C1 segment of cervical spinal cord (tissue), 14 donors: ENCODE measurements around the gene DAPK2.
A peak's percentile ranks its signal among the peaks of the same experiment; 100 is the strongest.

Source experiments
- DNase-seq, 14 donors: peaks; one replicate each; lab custom pipeline; 2025; lab: John Stamatoyannopoulos, UW

The DAPK2 gene

DNA sequence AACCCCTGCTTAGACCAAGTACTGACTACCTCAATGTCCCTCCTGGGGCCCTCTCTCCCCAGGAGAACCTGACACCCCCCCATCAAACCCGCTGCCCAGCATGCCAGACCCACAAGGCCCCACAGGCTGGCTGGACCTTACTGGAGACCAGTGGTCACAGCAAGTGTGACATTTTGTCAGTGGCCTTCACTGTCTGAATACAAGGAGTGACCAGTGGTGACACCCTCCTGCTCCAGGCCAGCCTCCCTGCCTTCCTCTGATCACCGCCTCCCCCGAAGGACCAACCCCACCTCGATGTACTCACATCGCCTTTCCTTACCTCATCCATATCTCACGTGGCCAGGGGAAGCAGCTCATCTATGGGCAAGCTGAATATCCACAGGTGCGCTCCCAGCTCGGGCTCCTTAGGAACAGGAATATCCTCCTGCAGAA, 150.5 kb downstream of the DAPK2 start:
- DNase-seq: no peak

DNA sequence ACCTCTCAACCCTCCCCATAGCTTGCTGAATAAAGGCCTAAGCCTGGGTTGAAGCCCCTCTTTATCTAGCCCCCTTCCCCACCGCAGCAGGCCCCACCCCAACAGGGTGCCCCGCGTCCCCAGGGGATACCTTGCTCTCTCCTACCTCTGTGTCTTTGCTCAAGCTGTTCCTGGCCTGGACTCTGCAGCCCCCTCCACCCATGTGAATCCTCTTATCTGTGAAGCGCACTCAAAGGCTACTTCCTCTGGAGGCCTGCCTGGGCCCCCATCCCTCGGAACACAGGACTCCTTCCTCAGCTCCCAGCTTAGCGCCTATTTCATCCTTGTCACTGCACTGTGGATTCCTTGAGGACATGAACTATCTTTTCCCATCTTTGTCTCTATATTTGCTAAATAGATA, 151.1 kb downstream of the DAPK2 start:
- no peak for DNase-seq

DNA sequence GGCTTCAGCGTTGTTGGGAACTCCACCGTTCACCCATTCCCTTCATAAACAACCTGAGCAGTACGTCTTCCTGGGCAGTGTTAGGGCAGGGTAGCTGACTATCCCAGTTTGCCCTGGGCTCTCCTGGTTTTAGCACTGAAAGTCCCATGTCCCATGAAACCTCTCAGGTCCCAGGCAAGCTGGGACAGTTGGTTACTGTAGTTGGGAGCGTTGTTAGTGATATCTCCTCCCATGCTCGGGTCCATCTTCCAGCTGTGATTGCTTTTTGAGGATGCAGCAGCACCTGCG, 151.7 kb downstream of the DAPK2 start:
- no peak for DNase-seq

DNA sequence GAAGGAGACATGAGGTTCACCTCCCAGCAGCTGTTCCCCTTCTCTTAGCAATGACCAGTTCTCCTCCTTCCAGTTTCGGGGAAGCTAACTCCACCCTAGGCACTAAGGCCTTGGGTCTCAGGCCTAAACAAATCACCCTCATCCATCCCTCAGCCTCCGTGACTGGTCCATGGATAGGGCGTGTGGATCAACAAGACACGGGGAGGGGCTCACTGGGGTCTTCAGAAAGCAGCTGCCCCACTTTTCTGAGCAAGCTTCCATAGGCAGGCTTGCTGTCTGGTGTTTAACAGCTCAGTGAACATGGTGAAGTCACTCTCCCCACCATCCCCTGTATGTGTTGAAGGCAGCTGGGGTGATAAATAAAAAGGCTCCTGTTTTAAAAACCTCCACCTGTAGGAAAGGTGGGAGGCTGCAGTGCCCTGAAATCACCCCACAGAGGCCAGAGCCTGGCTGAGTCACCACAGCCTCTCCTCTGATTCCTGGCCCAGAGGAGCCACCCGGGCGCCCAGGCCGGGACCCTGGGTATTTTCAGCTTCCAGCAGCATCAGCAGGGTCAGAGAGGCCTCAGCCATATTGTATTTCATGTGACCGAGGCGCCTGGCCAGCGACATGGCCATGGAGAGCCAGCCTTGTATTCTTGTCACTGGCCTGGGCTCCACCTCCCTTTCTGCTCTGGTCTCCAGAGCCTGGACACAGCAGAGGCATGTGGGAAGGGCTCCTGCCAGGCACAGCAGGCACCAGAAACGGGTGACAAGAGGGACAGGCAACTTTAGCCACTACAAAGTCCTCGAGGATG, 152.2 kb downstream of the DAPK2 start:
- DNase-seq: no peak

DNA sequence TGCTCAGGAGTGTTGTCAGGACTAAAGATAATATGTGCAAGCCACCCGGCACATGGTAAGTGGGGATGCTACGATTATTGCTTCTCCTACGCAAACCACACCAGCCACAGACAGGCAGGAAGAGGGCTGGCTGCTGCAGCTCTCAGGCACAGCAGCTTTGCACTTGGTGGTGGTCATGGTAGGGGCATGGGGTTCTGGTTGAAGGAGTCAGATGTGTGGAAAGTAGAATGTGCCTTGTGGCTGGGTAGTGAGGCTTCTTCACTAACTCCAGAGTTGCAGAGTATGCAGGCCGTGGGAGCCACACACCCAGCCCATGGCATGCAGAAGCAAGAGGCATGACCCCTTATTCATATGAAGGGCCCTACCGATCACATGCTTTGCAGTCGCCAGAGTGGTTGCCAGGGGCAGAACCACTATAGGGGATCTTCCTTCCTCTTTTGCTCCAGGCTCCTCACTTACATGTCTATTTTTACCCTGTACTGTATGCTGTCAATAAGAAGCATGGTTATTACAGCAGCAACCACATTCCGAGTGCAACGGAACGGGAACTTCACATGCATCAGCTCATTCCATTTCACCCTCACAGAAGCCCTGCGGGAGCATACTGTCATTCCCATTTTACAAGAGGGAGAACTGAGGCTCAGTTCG, 153.4 kb downstream of the DAPK2 start:
- peak in 3 of 14 donors; percentile 12 to 30 (median 24) for DNase-seq

DNA sequence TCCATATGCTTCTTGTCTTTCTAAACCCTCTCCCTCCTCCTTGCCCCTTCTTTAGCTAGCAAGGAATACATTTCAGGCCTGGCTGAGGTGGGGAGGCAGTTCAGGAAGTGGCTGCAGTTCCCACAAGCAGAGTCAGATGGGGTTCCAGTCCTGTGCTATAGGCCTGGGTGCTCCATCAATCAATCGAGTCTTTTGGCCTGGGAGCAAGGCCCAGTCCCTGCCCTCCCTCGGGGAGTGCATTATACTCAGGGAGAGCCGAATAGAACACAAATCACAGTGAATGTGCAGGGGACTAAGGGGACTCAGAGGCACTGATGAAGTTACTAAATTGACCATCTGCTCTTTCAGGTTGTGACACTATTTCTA, 154.5 kb downstream of the DAPK2 start:
- DNase-seq: no peak

DNA sequence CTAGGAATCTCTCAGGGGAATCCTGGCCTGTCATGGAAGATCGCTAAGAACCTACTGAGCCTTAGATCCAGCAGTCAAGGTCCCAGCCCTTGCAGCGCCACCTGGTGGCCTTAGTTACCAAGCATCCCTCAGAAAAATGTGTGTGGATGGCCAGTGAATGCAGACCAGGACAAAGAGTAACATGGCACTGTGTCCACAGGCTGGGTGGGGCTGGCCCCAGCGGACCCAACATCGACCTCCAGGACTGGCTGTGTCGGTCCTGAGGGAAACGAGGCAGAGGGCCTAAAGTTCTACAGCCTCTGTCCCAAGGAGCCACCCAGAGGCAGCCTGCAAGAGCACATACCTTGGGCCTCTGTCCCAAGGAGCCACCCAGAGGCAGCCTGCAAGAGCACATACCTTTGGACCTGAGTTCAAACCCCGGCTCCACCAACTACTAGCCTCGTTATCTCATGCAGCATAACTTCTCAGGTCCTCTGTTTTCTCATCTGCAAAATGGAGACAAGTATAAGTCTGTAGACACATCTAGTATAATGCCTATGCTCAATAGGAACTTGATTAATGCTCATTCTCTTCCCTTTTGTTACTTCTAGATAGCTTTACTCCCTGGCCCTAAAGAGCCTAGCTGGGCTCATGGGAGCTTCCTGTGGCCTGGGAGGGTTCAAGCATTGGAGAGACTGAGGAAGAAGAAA, 155.1 kb downstream of the DAPK2 start:
- peak in 12 of 14 donors; percentile 9 to 75 (median 46) for DNase-seq

DNA sequence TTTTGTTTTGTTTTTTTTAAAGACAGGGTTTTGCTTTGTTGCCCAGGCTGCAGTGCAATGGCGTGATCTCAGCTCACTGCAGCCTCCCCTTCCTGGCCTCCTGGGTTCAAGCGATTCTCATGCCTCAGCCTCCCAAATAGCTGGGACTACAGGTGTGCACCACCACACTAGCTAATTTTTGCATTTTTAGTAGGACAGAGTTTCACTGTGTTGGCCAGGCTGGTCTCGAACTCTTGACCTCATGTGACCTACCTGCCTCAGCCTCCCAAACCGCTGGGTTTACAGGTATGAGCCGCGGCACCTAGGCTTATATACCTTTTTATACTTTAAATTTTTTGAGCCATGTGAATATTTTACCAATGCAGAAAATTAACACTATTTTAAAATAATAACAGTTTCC, 155.7 kb downstream of the DAPK2 start:
- no peak for DNase-seq

DNA sequence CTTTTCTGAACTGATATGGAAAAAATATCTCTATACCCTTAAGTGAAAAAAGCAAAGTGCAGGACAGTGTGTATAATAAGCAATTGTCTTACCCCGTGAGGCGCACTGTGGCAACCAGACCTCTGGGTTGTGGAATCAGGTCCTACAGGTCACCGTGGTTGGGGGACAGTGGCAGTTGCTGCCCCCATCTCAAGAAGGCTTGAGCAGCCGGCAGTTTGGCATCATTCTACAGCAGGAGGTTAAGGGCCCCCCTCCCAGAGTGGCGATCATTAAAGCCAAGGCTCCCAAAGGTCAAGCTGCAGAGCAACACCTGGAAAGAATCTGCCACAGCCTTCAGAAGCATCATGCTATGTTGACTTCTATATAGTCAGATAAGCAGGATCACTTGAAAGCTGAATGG, 156.5 kb downstream of the DAPK2 start:
- no peak for DNase-seq

DNA sequence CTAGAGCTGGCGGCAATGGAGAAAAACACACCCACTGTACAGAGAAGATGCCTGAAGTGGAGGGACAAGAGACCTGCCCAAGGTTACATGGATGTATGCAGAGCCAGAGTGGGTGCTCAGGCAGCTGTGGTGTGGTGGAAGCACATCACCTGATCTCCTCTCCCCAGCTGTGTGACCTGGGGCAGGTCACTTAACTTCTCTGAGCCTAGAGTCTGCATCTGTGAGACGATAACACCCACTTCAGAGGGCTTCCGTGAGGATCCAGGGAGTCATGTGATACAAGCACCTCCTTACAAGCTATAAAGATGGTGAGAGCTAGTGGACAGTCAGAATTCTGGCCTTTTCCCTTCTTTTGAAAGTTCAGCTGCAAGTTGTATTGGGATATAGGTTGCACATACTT, 157.5 kb downstream of the DAPK2 start:
- no peak for DNase-seq

DNA sequence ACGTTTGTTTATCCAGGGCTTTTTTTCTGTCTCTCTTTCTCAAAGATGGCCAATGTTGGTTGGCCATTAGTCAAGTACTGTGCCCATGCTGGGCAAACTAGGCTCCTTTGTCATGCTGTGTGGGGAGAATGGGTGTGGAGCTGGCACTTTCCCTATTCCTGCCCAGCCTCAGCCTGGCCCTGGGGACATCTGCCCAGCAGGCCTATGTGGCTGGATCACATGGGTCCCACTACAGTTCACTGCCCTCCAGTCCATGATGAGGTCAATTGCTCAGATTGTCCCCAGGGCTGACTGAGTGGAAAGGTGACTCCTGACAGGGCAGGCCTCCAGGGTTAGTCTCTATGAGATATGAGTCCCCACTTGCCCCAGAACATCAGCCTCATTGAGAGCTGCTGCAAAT, 158.1 kb downstream of the DAPK2 start:
- DNase-seq: peak in 4 of 14 donors; percentile 5 to 28 (median 20)

DNA sequence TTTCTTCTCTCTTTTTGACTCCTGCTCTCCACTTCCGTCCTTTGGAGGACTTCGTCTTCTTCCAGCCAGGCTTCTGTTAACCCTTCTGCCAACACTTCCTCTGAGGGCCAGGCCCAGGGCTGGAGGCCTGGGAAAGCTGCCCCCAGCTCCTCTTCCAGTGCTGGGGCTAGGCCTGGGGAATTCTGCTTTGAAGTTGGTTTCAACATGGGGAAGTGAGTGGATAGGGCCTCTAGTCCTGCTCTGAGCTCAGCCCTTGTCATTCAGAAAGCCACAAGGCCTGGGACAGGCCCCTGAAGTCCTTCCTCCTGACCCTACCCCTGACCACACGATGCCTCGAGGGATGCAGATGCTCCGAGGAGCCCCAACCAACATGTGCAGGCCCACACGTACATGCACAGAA, 158.7 kb downstream of the DAPK2 start:
- peak in 1 of 14 donors; percentile 5 for DNase-seq

DNA sequence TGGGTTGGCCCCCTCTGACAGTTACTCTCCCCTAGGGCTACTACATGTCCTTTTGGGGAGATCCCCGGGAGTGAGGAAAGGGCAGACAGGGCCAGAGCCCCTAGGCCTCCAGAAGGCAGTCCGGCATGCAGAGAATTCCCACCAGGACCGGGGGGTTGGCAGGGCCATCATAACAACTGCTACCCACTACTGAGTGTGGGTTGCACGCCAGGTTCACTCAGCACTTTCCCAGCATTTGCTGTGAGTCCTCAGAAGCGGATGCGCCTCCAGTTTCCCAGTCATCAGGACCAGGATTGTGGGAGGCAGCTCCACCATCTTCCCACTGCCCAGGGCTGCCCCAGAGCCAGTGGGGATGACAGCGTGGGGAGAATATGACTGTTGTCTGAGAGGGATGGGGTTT, 161.3 kb downstream of the DAPK2 start:
- DNase-seq: no peak

DNA sequence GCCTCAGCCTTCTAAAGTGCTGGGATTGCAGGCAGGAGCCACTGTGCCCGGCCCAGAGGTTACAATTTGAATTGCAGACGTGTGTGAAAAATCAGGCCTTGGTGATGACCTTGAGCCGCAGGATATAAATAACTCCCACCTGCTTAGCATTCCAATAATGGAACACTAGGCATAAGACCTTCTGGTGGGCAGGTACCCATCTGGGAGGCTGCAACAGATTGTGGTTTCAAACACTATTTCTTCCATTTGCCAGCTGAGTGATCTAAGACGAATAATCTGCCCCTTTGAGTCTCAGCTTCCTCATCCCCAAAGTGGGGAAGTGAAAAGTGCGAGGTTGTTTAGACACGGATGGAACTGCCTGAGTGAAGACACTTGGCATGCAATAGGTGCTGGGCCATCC, 164.9 kb downstream of the DAPK2 start:
- DNase-seq: no peak

DNA sequence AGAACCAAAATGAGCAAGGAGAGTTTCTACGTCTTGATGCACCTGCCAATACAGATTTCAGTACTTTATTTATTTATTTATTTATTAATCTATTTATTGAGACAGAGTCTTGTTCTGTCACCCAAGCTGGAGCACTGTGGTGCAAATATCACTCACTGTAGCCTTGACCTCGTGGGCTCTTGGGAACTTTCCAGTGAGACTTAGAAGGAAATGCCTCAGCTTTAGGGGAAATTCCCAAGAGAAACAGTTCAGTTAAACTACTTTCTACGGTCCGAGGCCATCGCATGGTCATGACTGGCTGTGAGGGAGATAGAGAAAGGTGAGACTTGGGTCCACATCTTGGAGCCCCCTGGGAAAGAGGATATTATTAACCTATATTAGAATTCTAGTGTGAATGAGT, 165.5 kb downstream of the DAPK2 start:
- DNase-seq: no peak

DNA sequence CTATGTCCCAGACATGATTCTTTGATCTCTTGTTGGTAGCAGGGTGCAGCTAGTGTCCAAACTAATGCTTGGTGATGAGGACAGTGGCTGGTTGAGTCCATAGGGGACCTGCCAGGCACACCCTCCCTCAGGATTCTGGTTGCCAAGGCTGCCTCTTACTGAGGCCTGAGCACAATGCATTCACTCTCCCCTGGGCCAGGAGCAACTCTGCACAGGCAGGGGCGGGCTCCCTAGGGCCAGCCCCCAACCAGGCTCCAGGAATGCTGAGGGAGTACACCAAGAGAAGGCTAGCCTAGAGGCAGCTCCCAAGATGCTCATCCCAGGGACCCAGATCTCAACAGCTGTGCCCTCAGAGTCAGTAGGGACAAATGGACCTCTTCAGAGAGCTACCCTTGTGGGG, 166.3 kb downstream of the DAPK2 start:
- no peak for DNase-seq

DNA sequence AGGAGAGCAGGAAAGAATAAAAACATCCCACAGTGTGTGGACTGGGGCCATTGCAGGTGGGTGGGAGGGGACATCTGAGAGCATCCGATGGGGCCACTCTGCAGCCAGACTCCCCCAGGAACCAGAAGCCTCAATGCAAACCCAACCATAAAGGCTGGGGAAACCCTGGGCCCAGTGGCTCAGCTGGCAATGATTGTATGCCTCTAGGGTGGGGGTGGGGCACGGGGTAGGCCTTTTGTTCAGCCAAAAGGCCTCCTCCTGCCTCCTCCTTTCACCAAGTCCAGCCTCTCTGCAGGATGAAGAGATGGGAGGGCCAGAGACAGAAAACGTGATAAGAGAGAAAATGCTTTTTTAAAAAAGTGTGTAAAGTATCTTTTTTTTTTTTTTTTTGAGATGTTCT, 167.1 kb downstream of the DAPK2 start:
- DNase-seq: no peak

DNA sequence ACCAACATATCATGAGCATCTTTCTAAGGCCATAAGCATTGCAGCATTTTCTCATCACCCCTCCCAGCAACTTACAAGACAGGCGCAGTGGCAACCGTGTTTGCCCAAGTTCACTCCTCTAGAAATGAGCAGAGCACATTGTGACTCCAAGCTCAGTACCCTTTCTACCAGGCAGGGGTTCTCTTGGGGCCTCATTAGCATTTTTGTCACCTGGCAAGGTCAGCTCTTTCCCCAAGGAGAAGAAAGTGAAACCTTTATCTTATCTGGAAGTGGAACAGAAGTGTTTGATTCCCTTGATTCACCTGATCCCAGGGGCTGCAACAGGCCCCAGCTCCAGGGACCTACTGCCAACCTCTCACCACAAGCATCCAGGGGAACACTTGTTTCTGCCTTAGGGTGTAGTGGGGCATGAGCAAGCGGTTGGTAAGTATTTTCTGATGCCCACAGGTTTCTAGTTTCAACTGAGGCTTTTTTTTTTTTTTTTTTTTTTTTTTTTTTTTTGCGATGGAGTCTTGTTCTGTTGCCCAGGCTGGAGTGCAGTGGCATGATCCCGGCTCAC, 168.5 kb downstream of the DAPK2 start:
- DNase-seq: no peak

DNA sequence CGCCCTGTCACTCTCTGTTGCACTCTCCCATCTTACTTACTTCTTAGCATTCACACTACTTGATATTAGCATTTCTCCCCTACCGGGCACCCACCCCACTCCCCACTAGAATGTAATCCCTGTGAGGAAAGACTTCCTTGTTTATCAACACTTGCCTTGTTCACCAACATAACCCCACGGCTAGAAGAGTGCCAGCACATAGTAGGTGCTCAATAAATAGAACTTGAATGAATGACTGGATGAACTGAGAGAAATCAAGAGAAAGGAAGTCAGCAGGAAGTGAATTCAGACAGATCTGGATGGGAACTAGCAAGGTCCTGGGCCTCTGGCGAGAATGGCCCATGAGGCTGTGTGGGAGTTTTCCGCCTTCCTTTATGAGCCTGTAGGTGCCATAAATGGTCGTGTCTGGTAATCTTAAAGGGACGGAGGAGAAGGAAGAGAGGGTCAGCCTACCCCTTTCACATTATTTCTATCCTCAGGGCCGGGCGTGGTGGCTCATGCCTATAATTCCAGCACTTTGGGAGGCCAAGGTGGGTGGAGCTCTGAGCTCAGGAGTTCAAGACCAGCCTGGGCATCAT, 170.1 kb downstream of the DAPK2 start:
- no peak for DNase-seq

DNA sequence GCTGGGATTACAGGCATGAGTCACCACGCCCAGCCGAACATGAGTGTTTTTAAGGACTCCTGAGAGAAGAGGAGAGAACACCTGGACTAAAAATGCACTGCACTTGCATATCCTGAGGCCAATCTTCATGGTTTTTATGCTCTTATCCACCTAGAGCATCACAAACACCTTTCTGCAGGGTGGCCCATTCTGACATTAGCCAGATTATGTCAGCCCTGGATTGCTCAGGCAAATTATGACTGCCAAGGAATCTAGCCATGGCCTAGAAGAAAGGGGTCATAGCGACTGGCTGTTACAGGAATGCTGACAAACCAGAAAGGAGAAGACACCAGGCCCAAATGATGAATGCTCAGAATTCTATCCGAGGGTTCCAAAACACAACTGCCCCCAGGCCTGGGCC, 171.7 kb downstream of the DAPK2 start:
- no peak for DNase-seq

DNA sequence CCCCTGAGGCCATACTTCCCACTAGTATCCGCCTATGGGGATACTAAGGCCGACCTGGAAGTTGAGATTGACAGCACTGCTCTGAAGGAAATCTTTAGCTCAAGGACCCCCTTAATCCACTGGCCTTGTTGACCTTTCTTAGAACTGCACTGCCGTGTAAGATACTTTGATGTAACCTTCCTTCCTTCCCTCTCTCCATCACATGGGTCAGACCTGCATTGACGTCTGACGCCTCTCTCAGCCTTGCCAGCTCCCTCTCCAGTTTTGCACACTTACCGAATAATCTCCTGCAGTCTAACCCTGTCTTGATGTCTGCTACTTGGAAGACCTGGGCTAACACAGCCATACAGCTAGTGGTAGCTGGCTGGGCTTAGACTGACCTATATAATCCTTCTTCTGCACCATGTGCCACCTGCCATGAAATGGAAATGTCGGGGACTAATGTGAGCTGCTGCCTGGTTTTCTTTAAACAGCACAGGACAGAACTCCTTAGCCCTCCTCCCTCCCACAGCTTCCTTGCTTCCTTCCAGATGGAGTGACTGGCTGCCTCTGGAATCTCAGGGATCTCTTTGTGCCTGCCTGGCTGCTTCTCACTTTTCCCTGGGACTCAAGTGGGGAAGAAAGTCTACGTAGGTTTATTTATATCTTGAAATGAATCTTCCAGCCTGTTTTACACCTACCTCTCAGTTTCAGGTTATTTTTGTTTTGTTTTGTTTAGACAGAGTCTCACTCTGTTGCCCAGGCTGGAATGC, 173.3 kb downstream of the DAPK2 start:
- no peak for DNase-seq
